Retina (tissue), 1 donor: Measurements from ENCODE around the gene WDR86.

Experiments
- DNase-seq: peaks from one replicate; pipeline ENCODE4 v3.0.0-alpha.2; 2016

The WDR86 gene, protein sequence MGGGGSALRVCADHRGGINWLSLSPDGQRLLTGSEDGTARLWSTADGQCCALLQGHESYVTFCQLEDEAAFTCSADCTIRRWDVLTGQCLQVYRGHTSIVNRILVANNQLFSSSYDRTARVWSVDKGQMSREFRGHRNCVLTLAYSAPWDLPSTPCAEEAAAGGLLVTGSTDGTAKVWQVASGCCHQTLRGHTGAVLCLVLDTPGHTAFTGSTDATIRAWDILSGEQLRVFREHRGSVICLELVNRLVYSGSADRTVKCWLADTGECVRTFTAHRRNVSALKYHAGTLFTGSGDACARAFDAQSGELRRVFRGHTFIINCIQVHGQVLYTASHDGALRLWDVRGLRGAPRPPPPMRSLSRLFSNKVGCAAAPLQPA

DNA sequence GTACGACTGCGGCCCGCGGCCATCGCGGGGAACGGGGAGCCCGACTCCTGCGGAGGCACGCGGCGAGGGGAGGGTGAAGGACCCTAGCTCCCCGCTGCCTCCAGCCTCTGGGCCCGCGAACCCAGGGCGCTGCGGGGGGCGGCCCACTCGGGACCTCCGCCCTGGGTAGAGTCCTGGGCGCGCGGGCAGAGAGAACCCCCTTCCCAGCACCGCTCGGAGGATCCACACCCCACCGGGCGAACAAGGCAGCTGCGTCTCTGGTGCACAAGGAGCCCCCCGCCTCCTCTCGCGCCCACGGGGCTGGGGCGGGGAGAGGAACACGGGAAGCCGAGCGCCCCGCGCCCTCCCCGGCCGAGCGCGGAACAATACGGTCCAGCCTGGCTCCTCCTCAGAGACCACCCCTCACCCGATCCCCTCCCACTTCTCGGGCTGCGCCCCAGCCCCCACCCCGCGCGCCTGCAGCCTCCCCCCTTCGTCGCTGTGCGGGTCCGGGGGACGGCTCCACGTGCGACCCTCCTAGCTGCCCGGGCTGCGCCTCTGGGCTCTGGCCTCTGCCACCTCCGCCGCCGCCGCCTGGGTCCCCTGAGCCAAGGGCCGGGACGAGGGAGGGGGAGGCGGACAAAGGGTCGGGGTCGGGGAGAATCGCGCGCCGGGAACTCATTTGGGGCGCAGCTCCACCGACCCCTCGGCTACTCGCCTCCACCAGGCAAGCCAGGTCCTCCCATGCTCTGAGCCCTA is at the start of gene WDR86:
Gene WDR86, minus strand, starts transcription at position 372 of the 738 bp plus-strand sequence. CDS start 449 bp downstream, outside the sequence.
- DNase-seq = peak; percentile 83

DNA sequence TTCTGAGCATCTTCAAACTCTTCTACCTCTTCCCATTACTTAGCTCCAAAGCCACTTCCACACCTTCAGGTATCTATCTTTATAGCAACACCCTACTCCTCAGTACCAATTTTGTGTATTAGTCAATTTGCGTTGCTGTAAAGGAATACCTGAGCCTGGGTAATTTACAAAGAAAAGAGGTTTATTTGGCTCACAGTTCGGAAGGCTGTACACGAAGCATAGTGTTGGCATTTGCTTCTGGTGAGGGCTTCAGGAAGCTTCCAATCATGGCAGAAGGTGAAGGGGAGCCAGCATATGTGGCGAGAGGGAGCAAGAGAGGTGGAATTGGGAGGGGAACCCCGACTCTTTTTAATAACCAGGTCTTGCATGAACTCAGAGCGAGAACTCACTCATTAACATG is 47.7 kb upstream of the WDR86 start:
- no peak for DNase-seq

DNA sequence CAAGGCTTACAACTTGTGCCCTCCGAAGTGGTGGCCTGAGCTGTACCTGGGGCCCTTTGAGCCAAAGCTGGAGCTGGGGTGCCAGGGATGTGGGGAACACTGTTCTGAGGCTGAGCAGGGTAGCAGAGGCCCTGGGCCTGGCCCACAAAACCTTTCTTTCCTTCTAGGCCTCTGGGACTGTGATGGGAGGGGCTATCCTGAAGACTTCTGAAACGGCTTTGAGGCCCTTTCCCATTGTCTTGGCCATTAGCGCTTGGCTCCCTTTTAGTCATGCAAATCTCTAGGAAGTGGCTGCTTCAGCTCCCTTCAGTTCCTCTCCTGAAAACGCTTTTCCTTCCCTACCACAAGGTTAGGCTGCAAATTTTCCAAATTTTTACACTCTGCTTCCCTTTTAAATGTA is 46.9 kb upstream of the WDR86 start:
- no peak for DNase-seq

DNA sequence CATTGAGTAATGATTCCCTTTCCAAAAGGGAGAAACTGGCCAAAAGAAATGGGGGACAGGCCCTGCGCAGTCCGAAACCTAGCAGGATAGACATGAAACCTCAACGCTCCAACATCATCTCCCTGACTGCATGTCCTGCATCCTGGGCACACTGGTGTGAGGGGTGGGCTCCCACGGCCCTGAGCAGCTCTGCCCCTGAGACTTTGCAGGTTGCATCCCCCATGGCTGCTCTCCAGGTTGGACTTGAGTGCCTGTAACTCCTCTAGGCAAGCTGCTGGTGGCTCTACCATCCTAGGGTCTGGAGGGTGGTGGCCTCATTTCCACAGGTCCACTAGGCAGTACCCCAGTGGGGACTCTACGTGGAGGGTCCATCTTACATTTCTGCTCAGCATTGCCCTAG is 46.4 kb upstream of the WDR86 start:
- no peak for DNase-seq

DNA sequence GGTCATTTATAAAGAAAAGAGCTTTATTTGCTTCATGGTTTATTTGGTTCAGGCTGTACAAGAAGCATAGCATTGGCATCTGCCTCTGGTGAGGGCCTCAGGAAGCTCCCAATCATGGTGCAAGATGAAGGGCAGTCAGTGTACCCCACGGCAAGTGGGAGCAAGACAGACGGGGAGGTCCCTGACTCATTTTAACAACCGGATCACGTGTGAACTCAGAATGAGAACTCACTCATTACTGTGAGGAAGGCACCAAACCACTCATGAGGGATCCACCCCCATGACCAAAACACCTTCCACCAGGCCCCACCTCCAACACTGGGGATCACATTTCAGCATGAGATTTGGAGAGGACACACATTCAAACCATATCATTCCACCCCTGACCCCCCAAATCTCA is 45.9 kb upstream of the WDR86 start:
- DNase-seq = no peak

DNA sequence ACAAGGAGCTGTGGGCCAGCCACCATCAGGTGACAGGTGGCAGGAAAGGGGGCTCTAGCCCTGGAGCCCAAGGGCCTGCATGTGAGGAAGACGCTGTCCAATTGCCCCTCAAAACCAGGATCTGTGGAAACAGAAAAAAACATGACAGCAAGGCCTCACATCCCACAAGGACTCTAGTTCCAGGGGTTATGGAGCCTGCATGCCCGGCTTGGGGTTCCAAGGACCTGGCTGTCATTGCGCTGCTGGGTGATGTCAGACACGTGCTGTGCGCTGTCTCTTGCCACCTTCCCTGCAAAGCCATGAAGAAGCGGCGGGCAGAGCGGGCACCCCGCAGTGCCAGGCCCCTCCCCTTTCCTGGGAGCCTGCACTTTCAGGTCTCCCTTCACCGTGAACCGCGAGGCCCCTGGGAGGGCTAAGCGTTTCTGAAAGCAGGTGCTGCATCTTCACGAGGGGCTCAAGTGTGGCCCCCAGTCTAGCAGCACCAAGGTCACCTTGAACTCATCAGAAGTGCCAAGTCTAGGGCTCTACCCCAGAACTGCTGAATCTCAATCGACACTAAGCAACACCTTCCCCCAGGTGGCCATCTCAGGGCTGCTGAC is 45.2 kb upstream of the WDR86 start:
- no peak for DNase-seq

DNA sequence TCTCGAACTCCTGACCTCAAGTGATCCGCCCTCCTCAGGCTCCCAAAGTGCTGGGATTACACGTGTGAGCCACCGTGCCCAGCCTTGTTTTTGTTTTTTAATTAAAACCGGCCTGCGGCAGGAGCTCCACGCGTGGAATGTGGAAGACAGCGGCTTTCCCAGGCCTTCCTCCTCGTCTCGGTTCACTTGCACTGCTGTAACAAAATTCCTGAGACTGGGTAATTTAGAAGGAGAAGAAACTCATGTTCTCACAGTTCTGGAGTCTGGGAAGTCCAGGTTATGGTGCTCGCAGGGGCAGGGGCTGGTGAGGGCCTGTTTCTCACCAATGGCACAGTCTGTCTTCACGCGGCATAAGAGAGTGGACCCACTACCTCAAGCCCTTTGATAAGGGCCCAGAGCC is 44.5 kb upstream of the WDR86 start:
- no peak for DNase-seq

DNA sequence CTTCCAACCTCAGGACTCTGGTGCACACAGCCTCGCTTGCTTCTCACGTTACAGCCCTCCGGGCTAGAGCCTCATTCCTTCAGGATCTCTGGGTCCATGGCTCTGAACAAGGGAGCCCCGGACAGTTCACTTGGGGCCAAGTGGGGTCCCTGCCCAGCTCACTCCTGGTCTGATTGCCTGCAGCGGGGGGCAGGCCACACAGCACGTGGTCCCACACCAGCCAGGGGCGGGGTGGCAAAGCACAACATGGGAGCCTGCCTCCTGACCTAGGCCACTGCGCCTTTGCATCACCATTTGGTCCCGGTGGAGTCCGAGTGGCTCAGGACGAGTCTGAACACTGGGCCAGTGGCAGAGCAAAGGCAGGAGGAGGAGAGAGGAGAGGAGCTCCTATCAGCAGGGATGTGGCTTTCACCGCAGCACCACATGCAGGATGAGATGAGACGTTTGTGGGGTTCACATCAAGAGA is 43.5 kb upstream of the WDR86 start:
- DNase-seq = no peak

DNA sequence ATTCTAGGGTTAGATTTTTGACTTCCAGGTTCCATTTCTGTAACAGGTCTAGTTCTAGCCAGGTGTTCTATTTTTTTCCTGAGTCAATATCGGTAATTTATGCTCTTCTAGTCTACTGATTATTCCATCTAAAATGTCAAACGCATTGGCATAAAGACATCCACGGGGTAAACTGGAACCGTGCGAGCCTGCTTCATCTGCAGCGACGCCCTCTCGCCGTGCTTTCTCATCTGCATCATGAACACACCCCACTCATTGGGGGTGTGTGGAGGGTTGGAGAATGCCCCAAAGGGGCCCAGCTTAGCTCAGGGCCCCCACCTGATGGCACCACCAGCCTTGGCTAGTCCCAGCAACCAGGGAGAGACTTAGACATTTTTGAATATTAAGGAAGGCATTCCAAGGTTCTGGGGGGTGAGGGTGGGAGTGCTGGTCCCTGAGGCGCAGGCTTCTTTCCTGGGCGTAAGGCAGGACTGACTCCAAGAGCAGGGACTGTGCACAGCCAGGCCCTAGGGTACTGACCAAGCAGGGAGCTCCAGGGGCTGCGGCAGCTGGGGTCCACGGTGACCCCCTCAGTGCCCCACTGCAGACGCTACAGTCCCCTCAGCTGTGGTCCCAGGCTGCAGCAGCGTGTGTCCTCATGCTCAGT is 43.0 kb upstream of the WDR86 start:
- no peak for DNase-seq

DNA sequence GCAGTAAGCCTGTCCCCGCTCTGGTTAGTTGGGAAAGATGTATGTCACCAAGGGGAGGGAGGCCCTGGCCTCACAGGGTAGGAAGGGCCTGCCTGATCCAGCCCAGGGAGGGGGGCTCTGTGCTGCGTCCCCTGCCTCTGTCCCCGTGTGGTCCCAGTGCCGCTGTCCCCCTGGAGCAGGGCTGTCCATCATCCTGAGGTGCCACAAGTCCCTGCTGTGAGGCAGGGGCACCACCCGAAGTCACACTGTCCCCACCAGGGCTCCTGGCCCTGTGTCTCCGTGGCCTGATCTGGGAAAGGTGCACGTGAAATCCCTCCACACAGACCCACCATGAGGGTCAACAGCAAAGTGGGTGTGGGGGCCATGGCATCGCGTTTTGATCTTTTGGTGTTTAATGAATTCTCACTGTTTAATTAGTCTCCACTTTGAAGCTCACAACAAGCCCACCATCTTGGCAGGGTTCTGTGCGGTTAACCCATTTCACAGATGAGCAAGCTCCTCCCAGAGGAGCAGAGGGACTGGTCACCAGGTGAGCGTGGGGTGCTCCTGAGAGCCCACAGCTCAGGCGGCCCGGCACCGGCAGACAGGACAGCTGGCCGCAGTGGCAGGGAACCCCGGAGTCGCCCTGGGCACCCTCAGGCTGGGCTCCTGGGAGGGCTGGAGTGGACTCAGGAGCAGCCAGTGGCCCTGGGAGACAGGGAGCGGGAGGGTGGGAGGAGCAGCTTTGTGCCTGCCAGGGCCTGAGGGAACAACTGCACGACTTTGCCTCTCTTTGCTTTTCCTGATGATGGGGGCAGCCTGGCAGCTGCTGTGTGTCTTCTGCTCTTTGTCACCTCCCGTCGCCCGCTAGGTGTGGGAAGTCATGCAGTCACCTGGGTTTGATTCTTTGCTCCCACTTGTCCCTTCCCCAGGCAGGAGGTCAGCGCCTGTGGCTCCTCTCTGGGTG is 42.1 kb upstream of the WDR86 start:
- no peak for DNase-seq

DNA sequence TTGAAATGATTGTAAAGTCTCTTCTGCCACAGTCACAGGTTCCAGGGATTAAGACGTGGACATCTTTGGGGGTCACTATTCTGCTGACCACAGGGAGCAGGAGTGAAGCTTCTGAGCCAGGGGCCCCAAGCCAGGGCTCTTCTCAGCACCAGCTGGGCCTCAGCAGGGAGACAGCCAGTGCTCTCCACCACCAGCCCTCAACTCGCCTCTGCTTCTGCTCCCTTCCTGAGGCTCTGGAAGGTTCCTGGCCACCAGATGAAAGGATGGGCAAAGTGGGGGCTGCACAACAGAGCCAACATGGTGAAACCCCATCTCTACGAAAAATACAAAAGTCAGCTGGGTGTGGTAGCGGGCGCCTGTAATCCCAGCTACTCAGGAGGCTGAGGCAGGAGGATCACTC is 41.3 kb upstream of the WDR86 start:
- no peak for DNase-seq

DNA sequence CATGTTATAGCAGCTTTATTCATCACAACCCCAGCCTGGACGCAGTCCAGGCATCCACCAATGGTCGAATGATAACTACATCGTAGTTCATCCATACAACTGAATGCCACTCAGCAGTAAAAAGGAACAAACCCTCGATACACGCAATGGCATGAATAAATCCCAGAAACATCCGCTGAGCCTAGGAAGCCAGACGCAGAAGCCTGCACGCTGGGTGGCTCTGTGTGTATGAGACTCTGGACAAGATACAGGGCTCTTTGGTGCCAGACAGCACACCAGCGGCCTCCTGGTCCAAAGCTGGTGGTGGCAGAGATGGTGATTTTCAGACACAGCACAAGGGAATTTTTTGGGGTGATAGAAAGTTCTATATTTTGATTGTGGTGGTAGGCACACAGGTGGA is 40.2 kb upstream of the WDR86 start:
- DNase-seq = no peak

DNA sequence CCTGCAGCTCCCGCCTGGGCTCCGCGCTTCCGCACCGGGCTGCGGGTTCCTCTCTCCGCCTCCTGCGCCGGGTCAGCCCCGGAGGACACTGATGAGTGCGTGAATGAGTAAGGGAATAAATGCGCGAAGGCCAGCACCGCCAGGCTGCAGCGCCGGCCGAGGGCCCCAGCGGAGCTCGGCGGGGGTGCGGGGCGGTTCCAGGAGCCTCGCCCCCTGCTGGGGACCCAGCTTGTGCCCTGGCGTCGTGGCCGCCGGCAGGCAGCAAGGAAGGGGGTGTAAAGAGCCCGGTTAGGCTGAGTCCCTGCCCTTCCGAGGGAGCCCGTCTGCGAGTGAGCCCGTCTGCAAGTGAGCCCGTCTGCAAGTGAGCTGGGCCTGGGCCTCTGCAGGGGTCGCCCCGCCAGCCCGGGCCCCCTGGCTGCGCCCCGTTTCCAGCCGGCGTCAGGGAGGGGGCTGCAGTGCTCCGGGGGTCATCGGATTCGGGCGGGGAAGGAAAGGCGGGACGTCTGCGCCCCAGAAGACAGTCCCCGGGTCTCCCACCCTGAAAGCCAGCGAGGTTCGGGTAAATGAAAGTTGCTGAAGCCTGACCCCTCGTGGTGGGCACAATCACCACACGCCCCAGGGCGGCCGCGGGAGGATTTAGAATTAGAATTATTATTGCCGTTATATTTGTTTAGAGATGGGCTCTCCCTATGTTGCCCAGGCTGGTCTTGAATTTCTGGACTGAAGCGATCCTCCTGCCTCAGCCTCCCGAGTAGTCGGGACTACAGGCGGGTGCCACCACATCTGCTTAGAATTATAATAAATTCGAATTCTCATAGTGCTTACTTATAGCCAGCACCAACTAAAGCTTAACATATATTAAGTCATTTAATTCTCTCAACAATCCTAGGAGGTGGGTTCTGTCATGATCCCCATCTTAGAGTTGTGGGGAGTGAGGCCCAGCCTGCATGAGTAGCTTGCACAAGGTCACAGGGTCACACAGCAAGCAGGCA is 38.7 kb upstream of the WDR86 start:
- peak; percentile 89 for DNase-seq

DNA sequence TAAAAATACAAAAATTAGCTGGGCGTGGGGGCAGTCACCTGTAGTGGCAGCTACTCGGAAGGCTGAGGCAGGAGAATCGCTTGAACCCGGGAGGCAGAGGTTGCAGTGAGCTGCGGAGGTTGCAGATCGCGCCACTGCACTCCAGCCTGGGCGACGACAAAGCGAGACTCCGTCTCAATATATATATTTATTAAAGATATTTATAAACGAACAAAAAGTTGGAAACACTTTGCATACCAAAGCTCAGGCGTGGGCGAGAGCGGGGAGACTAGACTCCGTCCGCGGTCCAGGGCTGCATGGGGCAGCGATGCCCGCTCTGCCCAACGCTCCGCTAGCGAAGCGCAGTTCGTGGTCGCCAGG is 38.0 kb upstream of the WDR86 start:
- no peak for DNase-seq

DNA sequence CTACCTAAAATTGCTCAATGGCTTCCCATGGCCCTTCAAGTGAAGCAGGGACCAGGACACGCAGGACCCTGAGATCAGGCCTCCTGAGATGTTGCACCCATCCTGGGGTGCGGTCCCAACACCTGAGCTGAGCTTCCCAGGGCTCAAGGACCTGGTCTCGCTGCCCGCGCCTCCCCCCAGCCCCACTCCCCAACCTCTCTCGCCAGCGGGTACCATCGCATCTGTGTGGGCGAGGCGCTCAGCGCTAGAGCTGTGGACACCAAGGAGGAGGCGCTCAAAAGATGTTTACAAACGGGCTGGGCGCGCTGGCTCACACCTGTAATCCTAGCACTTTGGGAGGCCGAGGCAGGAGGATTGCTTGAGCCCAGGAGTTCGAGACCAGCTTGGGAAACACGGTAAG is 37.5 kb upstream of the WDR86 start:
- no peak for DNase-seq

DNA sequence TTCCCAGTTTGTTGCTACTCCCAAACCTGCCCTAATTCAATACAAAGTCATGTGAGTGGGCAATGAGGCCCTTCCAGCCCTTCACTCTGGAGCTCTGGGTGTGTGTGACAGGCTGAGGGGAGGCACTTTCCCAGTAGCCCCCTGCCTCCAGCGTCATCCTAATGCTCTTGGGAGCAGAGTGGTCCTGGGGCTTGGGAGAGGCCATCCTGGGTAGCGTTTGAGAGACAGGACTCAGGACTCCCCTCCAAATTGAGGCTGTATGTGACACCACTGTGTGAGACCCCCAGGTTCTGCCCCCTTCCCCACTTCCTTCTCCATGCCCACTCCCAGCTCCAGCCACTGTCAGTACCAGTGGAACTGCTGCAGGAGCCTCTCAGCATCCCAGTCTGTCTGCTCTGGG is 36.6 kb upstream of the WDR86 start:
- no peak for DNase-seq

DNA sequence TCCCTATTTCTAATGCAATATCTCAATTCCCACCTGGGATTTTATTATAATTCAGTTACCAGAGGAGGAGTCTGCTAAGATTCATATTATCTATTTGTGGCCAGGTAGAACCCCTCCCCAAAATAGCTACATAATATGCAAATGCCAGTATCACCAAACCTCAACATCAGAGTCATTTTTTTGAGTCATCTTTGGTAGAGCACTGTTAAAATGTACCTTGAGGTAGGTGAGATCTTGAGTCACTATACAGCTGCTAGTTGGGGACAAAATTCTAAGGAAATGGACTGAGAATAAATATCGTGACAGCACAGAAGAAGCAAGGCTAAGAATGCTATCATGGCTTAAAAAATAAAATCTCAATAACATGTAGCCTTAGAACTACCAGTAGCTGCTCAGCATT is 34.8 kb upstream of the WDR86 start:
- no peak for DNase-seq

DNA sequence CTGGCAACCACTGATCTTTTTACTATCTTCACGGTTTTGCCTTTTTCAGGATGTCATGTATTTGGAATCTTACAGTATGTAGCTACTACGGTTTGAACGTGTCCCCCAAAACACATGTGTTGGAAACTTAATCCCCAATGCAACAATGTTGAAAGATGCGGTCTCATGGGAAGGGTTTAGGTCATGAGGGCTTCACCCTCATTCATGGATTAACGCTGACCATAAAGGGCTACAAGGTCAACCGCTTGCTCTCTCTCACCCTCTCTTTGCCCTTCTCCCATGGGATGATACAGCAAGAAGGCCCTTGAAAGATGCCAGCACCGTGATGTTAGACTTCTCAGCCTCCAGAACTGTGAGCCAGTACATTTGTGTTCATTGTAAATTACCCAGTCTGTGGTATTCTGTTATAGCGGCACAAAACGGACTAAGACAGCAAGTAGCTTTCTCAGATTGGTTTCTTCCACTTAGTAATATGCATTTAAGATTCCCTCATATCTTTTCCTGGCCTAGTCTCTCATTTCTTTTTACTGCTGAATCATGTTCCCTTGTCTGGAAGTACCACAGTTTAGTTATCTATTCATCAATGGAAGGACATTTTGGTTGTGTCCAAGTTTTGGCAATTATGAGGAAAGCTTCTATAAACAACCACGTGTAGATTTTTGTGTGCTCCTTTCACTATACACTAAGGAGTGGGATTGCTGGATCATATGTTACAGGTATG is 33.1 kb upstream of the WDR86 start:
- DNase-seq = no peak

DNA sequence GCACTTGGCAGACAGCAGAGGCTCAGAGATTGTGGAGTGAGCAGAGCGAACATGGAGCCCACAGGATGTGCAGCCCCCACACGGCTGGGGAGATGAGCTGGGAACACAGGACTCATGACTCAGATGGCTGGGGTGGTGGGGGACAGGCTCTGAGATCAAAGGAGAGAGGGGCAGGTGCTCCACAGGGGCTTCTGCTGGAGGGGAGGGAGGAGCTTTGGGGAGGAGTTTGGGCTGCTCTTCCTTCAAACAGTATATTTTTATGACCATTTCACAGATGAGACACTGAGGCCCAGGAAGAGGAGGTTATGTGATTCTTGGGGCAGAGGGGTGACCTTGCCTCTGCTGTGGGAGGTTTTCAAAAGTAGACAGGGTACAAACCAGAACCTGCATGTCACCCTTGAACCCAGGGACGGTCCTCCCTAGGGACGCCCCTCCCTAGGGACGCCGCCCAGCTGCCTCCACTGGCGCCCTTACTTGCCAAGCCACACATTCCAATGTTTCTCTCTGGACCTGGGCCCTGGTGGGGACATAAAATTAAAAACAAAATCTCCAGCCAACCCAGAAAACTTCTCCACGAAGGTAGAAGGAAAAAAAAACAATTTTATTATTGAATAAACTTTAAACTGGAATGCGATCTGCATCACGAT is 31.1 kb upstream of the WDR86 start:
- DNase-seq = no peak
